Endothelial cell of umbilical vein (primary cell): ENCODE measurements around the gene SPATA3. TPM values are rescaled to one million over a fixed set of nuclear protein-coding genes. Genes with fewer than 3 reads are reported as not detected.

Experiments
- BruUV-seq: library from RNA; stranded (reverse); fragments of 400-500 nt; replicated peaks from 2 replicates; lab custom pipeline; 2021; lab: Mats Ljungman, UMichigan
- CTCF ChIA-PET: fragments of 300-600, 350-600 bp; sonication (Branson Sonifier 250); formaldehyde crosslinking; loops from one replicate; lab custom pipeline; 2021; ENCODE audit warnings: antibody characterized with exemption, inconsistent platforms; lab: Charles Lee
- POLR2A ChIA-PET: fragments of 300-600, 350-600 bp; sonication (Branson Sonifier 250); formaldehyde crosslinking; loops from one replicate; lab custom pipeline; 2021; ENCODE audit warnings: antibody characterized with exemption, inconsistent platforms; lab: Charles Lee
- DNase-seq: peaks from one replicate; pipeline ENCODE4 v3.0.0-alpha.2; 2011; ENCODE audit warnings: low read depth, low spot score
- FAIRE-seq: peaks from 2 replicates; lab custom pipeline; 2011; peaks lifted over from hg19 to GRCh38; lab: Jason Lieb, UNC
- H2AFZ ChIP-seq: 2 replicates; pipeline ENCODE4 v1.6.0; 2012; ENCODE audit warnings: low read depth, low read length, control low read depth, inconsistent platforms
- H3K27ac ChIP-seq: 2 replicates; pipeline ENCODE4 v1.5.1; 2011; ENCODE audit warnings: low read depth, mild to moderate bottlenecking, control low read depth, low read length, moderate library complexity; ENCODE audit not compliant: insufficient read depth
- H3K27me3 ChIP-seq, 2 experiments: 2 replicates each; pipeline versions ENCODE4 v1.6.0 to v1.6.1; 2011; ENCODE audit warnings: low read length in 2 of 2, mixed read lengths in 1 of 2; ENCODE audit not compliant: control insufficient read depth in 2 of 2, insufficient read depth in 2 of 2
- H3K36me3 ChIP-seq, 2 experiments: 2 replicates in 1 of 2; 3 replicates in 1 of 2; pipeline ENCODE4 v1.5.1; 2011; ENCODE audit warnings: low read length in 2 of 2, mild to moderate bottlenecking in 1 of 2, moderate library complexity in 1 of 2; ENCODE audit not compliant: control insufficient read depth in 2 of 2, insufficient read depth in 2 of 2; ENCODE audit errors: extremely low read depth in 1 of 2
- H3K4me1 ChIP-seq: 3 replicates; pipeline ENCODE4 v1.5.1; 2011; ENCODE audit warnings: mild to moderate bottlenecking, low read length; ENCODE audit not compliant: control insufficient read depth, insufficient read depth; ENCODE audit errors: extremely low read depth
- H3K4me2 ChIP-seq: 2 replicates; pipeline ENCODE4 v1.6.1; 2011; ENCODE audit warnings: low read length, control low read depth, mixed read lengths; ENCODE audit not compliant: insufficient read depth
- H3K4me3 ChIP-seq, 3 experiments: fragments of 200-600 bp in 1 of 3; sonication (generic), shearing (Covaris generic) in 1 of 3; replicated peaks in 1 of 3; 2 replicates each; pipeline ENCODE4 v1.5.1; 2011 to 2016; ENCODE audit warnings: control low read depth in 3 of 3, low read length in 3 of 3, mild to moderate bottlenecking in 2 of 3, inconsistent platforms in 1 of 3, low read depth in 1 of 3, moderate library complexity in 1 of 3; ENCODE audit not compliant: insufficient read depth in 1 of 3
- H3K79me2 ChIP-seq: 2 replicates; pipeline ENCODE4 v1.6.0; 2012; ENCODE audit warnings: low read length, inconsistent platforms; ENCODE audit not compliant: control insufficient read depth, insufficient read depth
- H3K9ac ChIP-seq: replicated peaks from 2 replicates; pipeline ENCODE3; 2011; ENCODE audit warnings: low read length, control low read depth; ENCODE audit not compliant: insufficient read depth; ENCODE audit errors: extremely low read depth
- H3K9me1 ChIP-seq: replicated peaks from 3 replicates; pipeline ENCODE4 v1.6.0; 2011; ENCODE audit warnings: mild to moderate bottlenecking, low read length; ENCODE audit not compliant: control insufficient read depth, insufficient read depth; ENCODE audit errors: extremely low read depth
- H3K9me3 ChIP-seq: replicated peaks from 2 replicates; pipeline ENCODE4 v1.5.1; 2012; ENCODE audit warnings: low read length, inconsistent platforms; ENCODE audit not compliant: control insufficient read depth, insufficient read depth
- H4K20me1 ChIP-seq: replicated peaks from 2 replicates; pipeline ENCODE3; 2011; ENCODE audit warnings: mild to moderate bottlenecking, low read length; ENCODE audit not compliant: control insufficient read depth, insufficient read depth; ENCODE audit errors: extremely low read depth
- EZH2 ChIP-seq: IDR thresholded peaks from 2 replicates; pipeline ENCODE4 v1.6.1; 2012; ENCODE audit warnings: borderline replicate concordance, low read depth, mild to moderate bottlenecking, moderate library complexity, low read length, inconsistent platforms; ENCODE audit not compliant: severe bottlenecking
- FOS ChIP-seq: IDR thresholded peaks from 2 replicates; pipeline ENCODE4 v1.6.1; 2011; ENCODE audit warnings: mild to moderate bottlenecking, low read length, moderate library complexity, borderline replicate concordance; ENCODE audit not compliant: insufficient read depth
- GATA2 ChIP-seq: IDR thresholded peaks from 2 replicates; pipeline ENCODE4 v1.7.0; 2011; ENCODE audit warnings: low read depth, mild to moderate bottlenecking, moderate library complexity, mixed read lengths, low read length; ENCODE audit not compliant: insufficient read length, insufficient read depth
- JUN ChIP-seq: IDR thresholded peaks from 2 replicates; pipeline ENCODE4 v1.6.1; 2011; ENCODE audit warnings: borderline replicate concordance, low read depth; ENCODE audit not compliant: insufficient read length, insufficient read depth
- MAX ChIP-seq: IDR thresholded peaks from 2 replicates; pipeline ENCODE4 v1.6.1; 2011; ENCODE audit not compliant: insufficient read depth, insufficient read length
- MYC ChIP-seq: IDR thresholded peaks from one replicate; pipeline ENCODE4 v1.6.1; 2011; ENCODE audit warnings: mild to moderate bottlenecking, low read depth, low read length
- POLR2A ChIP-seq: IDR thresholded peaks from 2 replicates; pipeline ENCODE4 v1.6.1; 2012; ENCODE audit warnings: low read depth, mild to moderate bottlenecking, control low read depth, low read length
- POLR2AphosphoS5 ChIP-seq: IDR thresholded peaks from 2 replicates; pipeline ENCODE4 v1.6.1; 2012; ENCODE audit warnings: low read depth, mild to moderate bottlenecking, control low read depth, low read length, moderate library complexity; ENCODE audit not compliant: insufficient read depth
- dilution Hi-C: fragments of 300-500 bp; cut with MboI; formaldehyde crosslinking; loops from one replicate; pipeline ENCODE4 v1.15.0; 2019; ENCODE audit warnings: low sequenced_read_pairs; ENCODE audit not compliant: extremely low pct_ligation_motif_present
- intact Hi-C: fragments of 100-400 bp; cut with micrococcal nuclease; formaldehyde crosslinking; loops from one replicate; pipeline ENCODE4 v1.10.0; 2022
- polyA plus RNA-seq, 4 experiments: library from polyadenylated mRNA; depleted of rRNA in 3 of 4; stranded (reverse) in 3 of 4; unstranded in 1 of 4; fragments of >200 nt; gene quantifications; 2 replicates each; pipeline versions ENCODE4 v1.2.1 to v1.2.3, GENCODE V29; 2011 to 2012; ENCODE audit warnings: missing spikeins in 1 of 4
- total RNA-seq: library from RNA; stranded (reverse); gene quantifications from 2 replicates; pipeline ENCODE4 v1.2.3, GENCODE V29; 2021
- TF ChIP-seq, protein P1 (sequence below), 2 donors: IDR thresholded peaks; 1 replicate in 1 of 2; 2 replicates in 1 of 2; pipeline ENCODE4 v1.5.1; 2011; ENCODE audit warnings: low read length in 2 of 2, mild to moderate bottlenecking in 2 of 2, moderate library complexity in 2 of 2, control low read depth in 1 of 2, inconsistent platforms in 1 of 2, low read depth in 1 of 2; ENCODE audit not compliant: insufficient read depth in 1 of 2; ENCODE audit errors: extremely low read depth in 1 of 2

Gene SPATA3
- total and polyA plus RNA-seq, 2 donors (not counting 3 experiments of a cell fraction or from before 2014, with no cell fraction given), result not detected

DNA sequence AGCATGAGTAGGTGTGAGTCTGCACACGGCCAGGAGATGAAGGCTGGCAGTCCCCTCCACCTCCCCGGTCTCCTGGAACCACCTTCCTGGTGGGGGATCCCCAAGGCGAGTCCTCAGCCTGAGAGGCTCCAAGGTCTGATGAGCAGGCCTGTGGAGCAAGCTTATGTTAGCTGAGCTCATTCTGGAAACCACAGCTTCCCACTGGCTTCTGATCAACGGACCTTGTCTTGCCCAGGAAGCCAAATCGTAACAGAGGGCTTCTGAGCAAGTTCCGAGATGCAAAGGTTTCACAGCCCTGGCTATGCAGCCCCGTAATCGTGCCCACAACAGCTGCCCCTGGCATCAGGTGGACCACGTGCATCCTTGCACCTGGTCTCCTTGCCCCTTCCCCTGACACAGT lies 42.1 kb upstream of the SPATA3 start:
- Histone ChIP-seq H3K79me2 (no peaks in the 10 kb centered on the region), H3K9me1 (no peaks in the 10 kb centered on the region), H3K4me3 (no peak overlapping the region), H3K27me3 (peaks cover 15 to 25% of the 10 kb centered on the region in 2 experiments), H3K36me3 (no peaks in the 10 kb centered on the region), H3K9me3 (no peaks in the 10 kb centered on the region), H3K27ac (no peak overlapping the region), H3K4me1 (no peaks in the 10 kb centered on the region), H3K4me2 (no peak overlapping the region), H4K20me1 (no peaks in the 10 kb centered on the region), H3K9ac (no peak overlapping the region), H2AFZ (no peak overlapping the region)
- FAIRE-seq (no peak), DNase-seq (no peak)
- intact Hi-C loops, result no loop called here
- dilution Hi-C loops, result no loop called here
- ChIA-PET CTCF (no interaction called here), POLR2A (no interaction called here)
- TF ChIP-seq JUN, result no peak
- BruUV-seq, result no TSS peak

- Histone ChIP-seq H3K9me3 (no peaks in the 10 kb centered on the region), H3K4me2 (no peak overlapping the region), H3K9ac (no peak overlapping the region), H3K9me1 (no peaks in the 10 kb centered on the region), H4K20me1 (no peaks in the 10 kb centered on the region), H3K79me2 (no peaks in the 10 kb centered on the region), H3K27me3 (peaks cover 18 to 30% of the 10 kb centered on the region in 2 experiments), H2AFZ (no peak overlapping the region), H3K27ac (no peak overlapping the region), H3K36me3 (no peaks in the 10 kb centered on the region), H3K4me1 (no peaks in the 10 kb centered on the region), H3K4me3 (no peak overlapping the region)
- FAIRE-seq (no peak), DNase-seq (no peak)
- dilution Hi-C loops, result no loop called here
- intact Hi-C loops, result no loop called here
- ChIA-PET CTCF (interaction anchor here (0.7 kb wide), 1 partner anchor 32 kb away, joined by 3 read pairs; no protein-coding TSS in a partner anchor), POLR2A (no interaction called here)
- no TSS peak for BruUV-seq
- TF ChIP-seq POLR2AphosphoS5 (no peak), GATA2 (no peak), EZH2 (no peak), FOS (no peak), JUN (no peak), MAX (no peak), POLR2A (no peak), MYC (no peak)
- TF ChIP-seq, protein P1, sequence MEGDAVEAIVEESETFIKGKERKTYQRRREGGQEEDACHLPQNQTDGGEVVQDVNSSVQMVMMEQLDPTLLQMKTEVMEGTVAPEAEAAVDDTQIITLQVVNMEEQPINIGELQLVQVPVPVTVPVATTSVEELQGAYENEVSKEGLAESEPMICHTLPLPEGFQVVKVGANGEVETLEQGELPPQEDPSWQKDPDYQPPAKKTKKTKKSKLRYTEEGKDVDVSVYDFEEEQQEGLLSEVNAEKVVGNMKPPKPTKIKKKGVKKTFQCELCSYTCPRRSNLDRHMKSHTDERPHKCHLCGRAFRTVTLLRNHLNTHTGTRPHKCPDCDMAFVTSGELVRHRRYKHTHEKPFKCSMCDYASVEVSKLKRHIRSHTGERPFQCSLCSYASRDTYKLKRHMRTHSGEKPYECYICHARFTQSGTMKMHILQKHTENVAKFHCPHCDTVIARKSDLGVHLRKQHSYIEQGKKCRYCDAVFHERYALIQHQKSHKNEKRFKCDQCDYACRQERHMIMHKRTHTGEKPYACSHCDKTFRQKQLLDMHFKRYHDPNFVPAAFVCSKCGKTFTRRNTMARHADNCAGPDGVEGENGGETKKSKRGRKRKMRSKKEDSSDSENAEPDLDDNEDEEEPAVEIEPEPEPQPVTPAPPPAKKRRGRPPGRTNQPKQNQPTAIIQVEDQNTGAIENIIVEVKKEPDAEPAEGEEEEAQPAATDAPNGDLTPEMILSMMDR (IDR thresholded peaks at IDR 0.05; ENCODE audit: extremely low read depth in 1 of 2, insufficient read depth in 1 of 2, low read depth in 1 of 2, low read length in 2 of 2), result no peak
Measured at GRCh38 chr2:230954746-230955145, 41.2 kb upstream of the SPATA3 start.
